A549 (cell line): ENCODE measurements around the gene CRYGC.

Source experiments
- CBX8 ChIP-seq: fragments of 200-600 bp; sonication (generic); IDR thresholded peaks from 2 replicates; pipeline ENCODE4 v1.6.1; 2016
- CTCF ChIP-seq: fragments of >200 bp; sonication (Bioruptor Twin); formaldehyde crosslinking; IDR thresholded peaks from 3 replicates; pipeline ENCODE4 v1.5.1; 2016
- ELK1 ChIP-seq: fragments of 150-350 bp; IDR thresholded peaks from 2 replicates; pipeline ENCODE4 v1.6.1; 2014; ENCODE audit warnings: low read depth, mild to moderate bottlenecking, low read length
- EP300 ChIP-seq, 2 experiments: fragments of >200 bp; sonication (Bioruptor Twin); formaldehyde crosslinking; IDR thresholded peaks; 2 replicates in 1 of 2; 3 replicates in 1 of 2; pipeline ENCODE4 v1.6.1; 2016 to 2017
- HMGXB4 ChIP-seq: fragments of 250-450 bp; sonication (Bioruptor Pico); IDR thresholded peaks from 2 replicates; pipeline ENCODE4 v1.5.0; 2021; ENCODE audit warnings: mild to moderate bottlenecking, moderate library complexity, borderline replicate concordance
- MAFK ChIP-seq: fragments of 450-650 bp; IDR thresholded peaks from 2 replicates; pipeline ENCODE4 v1.6.1; 2014; ENCODE audit not compliant: partially characterized antibody
- POLR2A ChIP-seq: IDR thresholded peaks from 2 replicates; pipeline ENCODE4 v1.6.1; 2012; ENCODE audit warnings: mild to moderate bottlenecking, low read length
- SREBF2 ChIP-seq: fragments of 450-650 bp; IDR thresholded peaks from 2 replicates; pipeline ENCODE4 v1.6.1; 2014; ENCODE audit warnings: mild to moderate bottlenecking, moderate library complexity
- USF2 ChIP-seq: fragments of 450-650 bp; IDR thresholded peaks from 2 replicates; pipeline ENCODE4 v1.6.1; 2014; ENCODE audit warnings: antibody characterized with exemption

- TF ChIP-seq CTCF: no peak
- no peak for TF ChIP-seq SREBF2
- TF ChIP-seq POLR2A: no peak
- no peak for TF ChIP-seq HMGXB4
- no peak for TF ChIP-seq MAFK
- TF ChIP-seq ELK1: no peak
- TF ChIP-seq USF2: no peak
- TF ChIP-seq CBX8: no peak
- no peak for TF ChIP-seq EP300 (IDR thresholded peaks at IDR 0.05)
Observed at GRCh38 chr2:208150956-208151355, 21.3 kb upstream of the CRYGC start.
